ENCODE results near the gene GLRB.
"Not testable (repeated sequence)": the region's sequence is repeated elsewhere in the genome, so short reads cannot be mapped to it uniquely, and the experiment has no call there.

GLRB gene
- 0 to 0.13 (median 0.03) reads per million in 18 experiments for total RNA-seq

DNA sequence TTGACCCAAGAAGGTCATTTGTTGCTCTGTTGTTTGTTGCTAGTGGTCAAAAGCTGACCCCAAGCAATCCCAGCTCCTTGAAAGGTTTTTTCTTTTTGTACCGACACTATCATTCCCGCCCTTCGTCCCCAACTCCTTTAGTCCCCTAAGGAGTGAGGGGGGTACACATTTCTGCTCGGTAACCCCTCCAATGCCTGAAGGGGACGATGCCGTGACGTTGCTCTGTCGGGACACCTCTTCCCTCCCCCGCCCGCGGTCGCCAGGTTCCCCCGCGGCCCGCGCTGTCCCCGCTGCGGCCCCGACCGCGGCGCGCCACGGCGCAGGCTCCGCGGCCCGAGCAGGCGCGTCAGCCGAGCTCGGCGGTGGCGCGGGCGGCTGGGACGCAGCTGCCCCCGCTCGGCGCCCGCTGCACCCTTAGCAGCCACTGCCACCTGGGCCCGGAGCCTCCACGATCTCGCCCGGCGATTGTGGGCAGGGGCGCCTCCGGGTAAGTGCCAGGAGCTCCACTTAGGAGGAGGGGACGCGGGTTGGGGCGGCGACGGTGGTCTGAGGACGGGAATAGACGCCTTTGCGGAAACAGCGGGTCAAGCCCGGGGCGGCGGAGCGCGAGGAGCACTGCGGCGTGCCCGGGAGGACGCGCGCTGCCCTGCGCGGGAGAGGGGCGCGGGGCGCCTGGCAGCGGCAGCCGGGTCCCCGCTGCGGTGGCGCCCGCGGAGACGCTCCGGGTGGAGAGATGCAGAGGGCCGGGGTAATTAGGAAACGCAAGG is at the start of gene GLRB:
Gene GLRB, plus strand, starts transcription at position 340 of the 767 bp plus-strand sequence. CDS start 1,875 bp downstream, outside the sequence.
- DNase-seq = no peak

DNA sequence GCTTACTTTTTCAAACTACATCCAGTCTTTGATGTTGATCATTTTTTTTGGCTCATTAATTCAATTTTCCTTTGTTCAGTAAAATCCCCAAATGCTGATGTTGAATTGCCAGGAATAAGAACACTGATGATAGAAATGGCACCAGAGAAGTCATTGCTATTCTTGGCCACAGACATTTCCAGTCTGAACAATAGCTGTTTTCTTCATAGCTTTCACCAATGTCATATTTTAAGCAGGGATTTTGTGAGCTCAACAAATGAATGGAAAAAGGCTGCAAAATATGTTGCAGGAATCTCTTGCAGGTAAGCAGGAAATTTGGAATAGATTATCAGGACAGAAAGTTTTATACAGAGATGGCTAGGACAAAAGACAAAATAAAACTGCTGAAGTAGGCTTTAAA is 40.5 kb upstream of the GLRB start:
- DNase-seq = no peak

DNA sequence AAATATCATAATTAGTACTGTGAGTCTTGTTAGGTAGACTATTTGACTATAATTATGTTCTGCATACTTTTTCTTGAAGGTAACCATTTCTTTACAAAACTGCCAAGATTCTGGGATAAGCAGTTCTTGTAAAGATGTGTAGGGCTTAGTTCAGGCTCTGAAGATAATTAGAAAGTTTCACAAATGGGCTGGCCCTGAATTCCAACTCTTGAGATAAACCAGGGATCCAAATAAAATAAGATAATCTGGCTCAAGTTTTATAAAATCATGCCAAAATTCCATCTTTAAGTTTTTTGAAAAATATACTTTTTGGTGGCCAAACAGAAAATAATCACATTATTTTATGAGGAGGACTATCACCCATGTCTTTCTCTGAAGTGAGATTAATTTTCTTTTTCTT is 35.5 kb upstream of the GLRB start:
- no peak for DNase-seq

DNA sequence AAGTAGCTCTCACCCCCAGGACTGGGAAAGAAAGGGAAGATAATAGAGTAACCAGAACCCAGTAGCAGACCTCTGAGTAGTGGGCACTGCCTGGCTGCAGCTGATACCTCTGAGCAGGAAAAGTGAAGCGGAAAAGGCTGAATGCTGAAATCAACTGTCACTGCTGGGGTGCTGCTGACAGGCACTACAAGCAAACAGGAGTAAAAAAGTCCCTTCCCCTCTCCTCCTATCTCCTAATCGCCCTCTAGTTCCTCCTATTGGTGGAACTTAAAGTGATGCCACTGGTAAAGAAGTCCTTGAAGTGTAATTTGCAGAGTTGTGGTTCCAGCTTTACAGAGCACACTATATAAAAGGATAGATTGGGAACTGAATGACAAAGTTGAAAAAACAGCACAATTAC is 32.8 kb upstream of the GLRB start:
- DNase-seq = peak; percentile 5 to 30

DNA sequence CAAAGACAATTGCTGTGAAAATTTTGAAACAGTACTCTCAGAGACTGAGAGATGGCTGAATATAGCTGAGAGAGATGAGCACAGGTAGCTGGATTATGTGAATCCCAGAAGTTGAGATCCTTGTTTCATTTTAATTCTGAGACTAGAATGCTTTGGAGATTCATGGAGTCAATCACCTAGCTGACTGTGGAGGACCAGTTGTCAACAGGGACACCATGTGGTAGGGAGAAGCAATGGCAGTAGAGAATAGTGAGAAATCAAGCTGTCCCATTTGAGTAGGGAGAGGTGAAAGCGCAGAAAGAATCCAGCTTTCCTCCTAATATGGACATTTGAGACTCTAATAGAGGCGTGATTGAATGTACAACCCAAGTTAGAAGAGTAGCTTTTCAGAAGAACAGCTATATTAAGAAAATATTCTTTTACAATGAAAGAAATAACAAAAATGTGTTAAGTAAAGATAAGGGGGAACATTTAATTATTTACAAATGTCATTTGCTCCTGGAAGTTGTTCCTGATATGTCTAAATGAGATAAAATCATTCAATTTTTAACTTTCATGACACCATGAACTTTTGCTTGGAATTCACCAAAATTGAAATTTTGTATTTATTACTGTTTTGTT is 30.3 kb upstream of the GLRB start:
- peak; percentile 51 to 54 for DNase-seq

DNA sequence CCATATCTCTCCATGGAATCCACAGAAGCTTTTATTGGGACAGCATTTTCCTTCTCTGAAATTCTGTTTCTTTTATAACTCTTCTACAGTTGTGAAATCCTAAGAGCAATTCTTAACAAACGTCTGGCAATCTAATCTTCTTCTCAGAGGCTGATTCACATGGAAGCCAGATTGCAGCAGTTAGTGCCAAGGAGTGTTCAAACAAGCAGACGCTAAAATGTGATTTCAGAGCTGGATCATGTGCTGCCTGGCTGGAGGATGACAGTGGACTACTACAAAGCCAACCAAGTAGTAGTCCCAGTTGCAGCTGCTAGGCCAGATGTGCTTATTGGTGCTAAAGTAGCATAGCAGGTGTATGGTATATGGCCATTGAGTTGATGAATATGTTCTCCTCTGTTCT is 27.7 kb upstream of the GLRB start:
- DNase-seq = no peak

DNA sequence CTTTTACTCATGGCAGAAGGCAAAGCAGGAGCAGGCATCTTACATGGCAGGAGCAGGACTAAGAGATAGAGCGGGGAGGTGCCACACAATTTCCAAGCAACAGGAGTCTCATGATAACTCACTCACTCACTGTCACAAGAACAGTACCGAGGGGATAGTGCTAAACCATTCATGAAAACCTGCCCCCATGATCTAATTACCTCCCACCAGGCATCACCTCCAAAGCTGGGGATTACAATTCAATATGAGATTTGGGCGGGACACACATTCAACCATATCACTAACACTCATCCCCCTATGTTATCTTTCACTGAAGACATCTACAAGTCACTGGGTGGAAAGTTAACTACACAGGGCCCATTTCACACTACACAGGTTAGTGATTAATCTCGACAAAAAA is 25.4 kb upstream of the GLRB start:
- DNase-seq = no peak

DNA sequence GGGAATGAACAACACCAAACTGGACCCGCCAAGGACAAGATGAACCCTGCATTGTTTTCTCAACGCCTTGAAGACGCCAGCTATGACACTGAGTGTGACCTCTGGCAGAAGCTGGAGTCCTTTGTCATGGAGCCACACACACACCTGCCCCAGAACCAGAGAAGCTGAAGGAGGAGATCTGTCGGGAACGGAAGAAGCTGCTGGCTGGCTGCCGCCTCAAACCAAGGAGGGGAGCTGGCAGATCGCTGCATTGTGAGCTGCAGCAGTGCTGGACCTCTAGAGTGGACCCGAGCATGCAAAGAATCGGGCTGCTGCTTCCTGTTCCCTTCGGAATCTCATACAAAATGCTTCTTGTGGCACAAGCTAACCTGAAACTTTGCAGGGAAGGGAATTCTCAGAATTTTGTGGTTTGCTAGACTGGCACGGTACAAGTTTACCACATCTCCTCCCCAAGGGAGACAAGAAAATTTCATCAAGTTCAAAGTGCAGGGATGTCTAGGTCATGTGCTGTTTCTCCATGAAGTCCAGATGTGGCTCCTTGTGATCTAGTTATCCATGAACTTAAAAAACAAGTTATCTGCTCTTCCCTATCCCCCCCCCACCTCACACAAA is 23.4 kb upstream of the GLRB start:
- no peak for DNase-seq

DNA sequence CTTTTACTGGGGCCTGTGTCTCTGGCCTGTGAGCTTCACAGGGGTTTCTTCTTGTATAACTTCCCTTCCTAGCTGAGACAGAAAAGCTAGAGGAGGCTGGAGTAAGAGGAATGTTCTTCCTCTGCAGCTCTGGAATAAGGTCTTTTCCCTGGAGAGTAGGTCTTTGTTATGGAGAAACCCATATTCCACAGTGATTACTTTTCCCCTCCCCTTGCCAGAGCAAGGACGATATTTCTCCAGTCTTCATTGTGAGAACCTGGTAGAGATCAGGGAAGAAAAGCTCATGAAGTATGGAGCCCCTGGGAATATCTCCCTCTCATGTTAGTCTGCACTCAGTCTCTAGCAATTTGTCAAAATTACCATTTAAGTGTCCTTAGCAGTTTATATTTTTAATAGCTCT is 18.7 kb upstream of the GLRB start:
- DNase-seq = no peak

DNA sequence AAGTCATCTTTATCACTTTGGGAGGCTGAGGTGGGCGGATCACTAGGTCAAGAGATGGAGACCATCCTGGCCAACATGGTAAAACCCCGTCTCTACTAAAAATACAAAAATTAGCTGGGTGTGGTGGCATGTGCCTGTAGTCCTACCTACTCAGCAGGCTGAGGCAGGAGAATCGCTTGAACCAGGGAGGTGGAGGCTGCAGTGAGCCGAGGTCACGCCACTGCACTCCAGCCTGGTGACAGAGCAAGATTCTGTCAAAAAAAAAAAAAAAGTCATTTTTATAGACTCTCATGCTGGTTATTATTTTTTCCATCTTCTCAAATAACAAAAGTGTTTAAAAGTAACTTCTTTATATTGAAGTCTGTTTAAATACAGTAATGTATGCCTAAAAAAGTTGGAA is 17.1 kb upstream of the GLRB start:
- not testable (repeated sequence) for DNase-seq

DNA sequence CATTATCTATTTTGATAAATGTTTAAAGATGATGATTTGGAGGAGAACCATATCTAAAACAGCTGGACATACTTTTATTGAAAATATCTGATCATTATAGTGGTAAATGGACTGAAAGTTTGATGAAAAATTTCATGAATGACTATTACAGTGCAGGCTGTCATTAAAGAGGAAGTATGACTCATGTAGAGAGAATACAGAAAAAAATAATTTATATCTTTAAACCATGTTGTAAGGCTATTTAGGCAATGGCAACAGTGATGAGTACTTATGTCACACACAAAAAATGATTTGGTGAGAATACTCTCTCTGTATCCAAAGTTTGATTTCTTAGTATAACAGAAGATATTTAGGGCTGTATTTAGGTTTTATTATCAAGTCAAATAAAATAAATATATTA is 3.9 kb upstream of the GLRB start:
- peak in 1 of 2 donors; percentile 42 for DNase-seq

DNA sequence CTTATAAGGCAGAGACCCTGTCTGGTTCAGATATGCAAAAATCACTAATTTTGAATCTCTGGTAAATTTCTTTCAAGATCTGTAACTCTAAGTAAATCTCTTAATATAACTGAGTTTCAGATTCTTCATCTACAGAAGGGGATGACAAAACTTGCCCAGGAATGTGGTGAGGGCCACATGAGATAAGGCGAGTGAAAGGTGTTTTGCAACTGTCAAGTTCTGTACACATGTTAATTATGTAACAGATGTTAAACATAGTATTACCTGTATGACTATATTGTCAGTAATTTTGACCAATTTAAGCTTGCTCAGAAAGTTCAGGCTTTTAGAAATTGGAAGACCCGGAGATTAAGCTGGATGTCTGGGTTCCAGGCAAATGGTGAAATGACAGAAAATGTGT is 549 bp upstream of the GLRB start:
- DNase-seq = no peak

DNA sequence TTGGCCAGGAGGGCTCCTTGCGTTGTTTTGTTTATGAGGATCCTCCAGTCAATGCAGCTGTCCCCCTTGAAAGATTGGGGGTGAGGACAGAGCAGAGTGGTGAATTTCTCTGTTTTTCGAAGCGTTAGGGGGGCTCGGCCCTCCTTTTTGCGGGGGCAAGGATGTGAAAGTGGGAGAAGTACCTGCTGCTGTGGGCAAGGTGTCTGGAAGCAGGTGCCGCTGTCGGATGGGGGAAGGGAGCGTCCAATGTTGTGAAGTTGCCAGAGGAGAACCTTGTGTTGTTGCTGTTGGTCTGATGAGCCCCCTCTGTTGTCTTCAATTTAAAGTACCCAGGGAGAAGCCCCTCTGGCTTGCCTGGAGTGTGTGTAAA is 613 bp downstream of the GLRB start:
- no peak for DNase-seq

DNA sequence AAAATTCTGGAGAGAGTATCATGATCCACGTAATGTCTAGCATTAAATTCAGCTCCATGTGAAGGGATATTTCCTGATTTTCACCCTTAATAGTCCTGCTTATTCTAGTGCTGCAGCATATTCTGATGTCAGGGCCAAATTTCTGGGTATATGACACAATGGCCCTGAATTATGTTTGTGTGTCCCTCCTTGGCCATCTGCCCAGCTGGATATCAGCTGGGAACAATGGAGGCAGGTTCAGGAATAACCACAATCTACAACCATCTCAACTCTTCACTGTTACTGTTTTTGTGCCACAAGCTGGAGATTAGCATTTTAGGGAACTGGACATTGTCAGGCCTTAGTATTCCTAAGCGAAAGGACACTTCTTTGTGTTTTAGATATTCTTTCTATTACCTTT is 3.5 kb downstream of the GLRB start:
- no peak for DNase-seq

DNA sequence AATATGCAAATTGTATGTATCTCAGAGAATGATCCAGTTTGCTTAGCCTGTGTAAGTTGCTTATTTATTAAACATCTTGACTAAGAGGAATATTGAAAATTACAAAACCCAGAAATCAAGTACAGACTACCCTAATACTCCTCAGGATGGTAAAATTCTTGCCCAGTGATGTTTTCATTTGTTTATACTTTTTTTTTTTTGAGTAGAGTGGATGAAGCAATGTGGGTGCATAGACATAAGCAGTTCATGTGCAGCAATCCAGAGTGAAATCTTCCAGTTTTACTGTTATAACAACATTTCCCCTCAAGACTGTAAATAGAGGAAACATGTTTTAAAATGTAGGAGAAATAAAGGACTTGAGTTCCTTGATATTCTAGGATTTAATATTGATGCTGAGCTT is 4.7 kb downstream of the GLRB start:
- DNase-seq = no peak

DNA sequence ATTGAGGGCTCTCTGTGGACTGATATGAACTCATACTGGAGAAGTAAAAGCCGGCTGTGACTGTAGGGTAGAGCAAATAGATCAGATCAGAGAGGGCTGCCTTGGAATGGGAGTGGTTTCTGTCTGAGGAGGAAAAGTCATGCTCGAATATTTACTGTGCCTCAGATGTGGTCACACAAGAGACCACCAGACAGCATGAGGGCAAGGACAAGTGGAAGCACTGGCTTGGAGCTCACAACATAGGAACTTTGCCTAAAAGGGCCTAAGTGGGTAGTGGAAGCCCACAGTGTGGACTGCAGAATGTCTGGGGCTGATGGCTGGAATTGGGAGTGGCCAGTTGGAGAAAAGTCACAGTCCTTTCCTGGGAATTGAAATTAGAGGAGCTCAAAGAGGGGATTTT is 19.8 kb downstream of the GLRB start:
- DNase-seq = no peak

DNA sequence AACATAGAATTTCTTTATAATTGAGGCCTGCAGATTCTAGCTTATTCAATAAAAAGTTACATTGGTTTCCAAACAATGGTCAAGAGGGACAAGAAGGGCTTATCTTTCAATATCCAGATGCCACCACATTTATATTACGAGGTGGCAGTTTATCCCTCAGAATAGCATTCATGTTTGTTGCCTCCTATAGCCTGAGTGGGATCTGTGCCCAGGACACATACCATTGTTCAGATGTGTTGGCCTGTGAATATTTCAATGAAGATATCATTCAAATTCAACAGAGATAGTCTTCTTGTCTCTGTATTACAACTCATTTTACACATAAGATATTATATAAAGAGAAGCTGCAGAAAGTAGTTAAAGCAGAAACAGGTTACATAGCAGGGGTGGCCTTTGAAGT is 20.5 kb downstream of the GLRB start:
- no peak for DNase-seq

DNA sequence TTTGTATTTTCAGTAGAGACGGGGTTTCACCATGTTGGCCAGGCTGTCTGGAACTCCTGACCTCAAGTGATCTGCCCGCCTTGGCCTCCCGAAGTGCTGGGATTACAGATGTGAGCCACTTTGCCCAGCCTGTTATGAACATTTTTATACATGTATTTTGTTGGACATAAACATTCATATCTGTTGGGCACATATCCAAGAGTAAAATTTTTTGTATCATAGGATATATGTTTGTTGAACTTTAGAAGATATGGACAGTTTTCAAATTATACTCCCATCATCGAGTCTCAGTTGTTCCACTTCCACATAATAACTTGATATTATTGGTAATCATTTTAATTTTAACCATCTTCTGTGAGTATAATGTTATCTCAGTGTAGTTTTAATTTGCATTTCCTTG is 23.6 kb downstream of the GLRB start:
- DNase-seq = no peak

DNA sequence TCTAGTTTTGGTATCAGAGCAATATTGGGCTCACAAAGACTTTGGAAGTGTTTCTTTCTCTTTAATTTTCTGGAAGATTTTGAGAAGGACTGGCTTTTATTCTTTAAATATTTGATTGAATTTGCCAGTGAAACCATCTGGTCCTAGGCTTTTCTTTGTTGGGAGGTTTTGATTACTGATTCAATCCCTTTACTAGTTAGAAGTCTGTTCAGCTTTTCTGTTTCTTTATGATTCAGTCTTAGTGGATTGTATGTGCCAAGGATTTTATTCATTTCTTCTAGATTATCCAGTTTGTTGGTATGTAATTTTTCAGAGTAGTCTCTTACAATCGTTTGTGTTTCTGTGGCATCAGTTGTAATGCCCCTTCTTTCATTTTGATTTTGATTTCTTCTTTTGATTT is 28.6 kb downstream of the GLRB start:
- DNase-seq = no peak

DNA sequence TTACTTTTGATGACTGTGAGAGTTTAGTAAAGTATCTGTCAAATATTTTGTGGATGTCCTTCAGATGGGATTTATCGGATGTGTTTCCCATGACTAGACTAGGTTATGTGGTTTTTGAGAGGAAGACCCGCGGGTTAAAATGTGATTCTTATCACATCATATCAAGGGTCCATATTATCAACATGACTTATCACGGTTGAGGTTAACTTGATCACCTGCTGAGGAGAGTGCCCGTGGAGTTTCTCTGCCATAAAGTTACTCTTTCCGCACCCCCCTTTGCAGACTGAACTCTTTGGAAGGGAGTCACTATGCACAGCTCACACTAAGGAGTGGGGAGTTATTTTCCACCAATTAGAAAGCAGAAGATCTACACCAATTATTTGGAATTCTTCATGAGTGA is 38.7 kb downstream of the GLRB start:
- no peak for DNase-seq

DNA sequence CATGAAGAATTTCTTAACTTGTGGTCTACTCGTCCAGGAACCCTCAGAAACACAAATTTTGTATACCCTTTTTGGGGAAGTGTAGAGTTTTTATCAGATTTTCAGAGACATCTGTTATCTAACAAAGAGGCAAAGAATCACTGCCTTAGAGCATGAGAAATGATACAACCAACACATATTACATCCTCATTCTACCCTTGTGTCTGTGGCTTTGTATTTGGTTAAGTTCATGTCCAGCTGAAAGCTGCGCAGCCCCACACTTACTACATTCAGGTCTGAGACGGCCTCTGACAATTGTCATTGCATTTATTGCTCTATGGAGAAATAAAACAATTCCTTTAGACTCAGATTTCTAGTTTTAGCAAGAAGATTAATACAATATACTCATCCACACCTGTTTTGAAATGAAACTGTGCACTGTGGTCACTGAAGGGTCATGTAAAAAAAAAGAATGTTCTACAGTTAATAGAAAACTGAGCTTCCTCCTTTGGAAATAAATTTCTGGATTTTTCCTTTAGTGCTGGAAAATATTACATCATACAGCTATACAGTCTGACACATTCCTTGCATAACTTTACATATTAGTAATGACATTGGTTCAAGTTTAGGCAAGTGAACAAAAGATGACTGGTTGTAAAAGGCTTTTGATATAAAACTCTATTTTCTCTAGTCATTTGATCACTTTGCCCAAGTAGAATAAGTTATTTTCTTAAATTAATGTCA is 39.8 kb downstream of the GLRB start:
- DNase-seq = no peak

DNA sequence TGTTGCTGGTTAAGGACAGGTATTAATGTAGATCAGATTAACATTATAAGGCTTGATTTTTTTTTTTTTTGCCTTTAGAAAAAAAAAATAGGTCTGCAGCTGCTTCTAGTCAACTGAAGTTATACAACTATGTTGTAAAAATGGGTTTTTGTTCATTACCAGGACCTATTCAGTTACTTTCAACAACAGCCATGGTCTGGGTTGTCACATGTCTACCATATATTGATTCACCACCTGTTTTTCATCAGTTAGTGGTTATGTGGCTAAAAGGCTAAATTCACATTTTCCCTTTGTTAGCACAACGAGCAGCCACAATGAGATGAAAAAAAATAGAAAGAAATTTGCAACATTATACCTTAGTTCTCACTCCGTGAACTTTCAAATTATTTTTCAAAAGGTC is 45.5 kb downstream of the GLRB start:
- DNase-seq = no peak

DNA sequence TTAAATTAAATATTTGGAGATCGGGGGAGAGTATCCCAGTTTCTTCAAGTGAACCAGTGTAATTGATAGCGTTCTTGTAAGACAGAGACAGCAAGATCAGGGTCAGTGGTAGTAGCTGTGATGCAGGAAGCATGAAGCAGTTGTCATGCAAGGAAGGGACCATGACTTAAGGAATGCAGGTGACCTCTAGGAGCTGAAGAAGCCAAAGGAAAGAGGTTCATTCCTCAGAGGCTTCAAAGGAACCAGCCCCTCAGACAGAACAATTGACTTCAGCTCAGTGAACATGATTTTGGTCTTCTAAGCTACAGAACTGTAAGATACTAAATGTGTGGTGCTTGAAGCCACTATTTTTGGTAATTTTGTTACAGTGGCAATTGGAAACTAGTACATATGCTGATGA is 51.6 kb downstream of the GLRB start:
- no peak for DNase-seq

DNA sequence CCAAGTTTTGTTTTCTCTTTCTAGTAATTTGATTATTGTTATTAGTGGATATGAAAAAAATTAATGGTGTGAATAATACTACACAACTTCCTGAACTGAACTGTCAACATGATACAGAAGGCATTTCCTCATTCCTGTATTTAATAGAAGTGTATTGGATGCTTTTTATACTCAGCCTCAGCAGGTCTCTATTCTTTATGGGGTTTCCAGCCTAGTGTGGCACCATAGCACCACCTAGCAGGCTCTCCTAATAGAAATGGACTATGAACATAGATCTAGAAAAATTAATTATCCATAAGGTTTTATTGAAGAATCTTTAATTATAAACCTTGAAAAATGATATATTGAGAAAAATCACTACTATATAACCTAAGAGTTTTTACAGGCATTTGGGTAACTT is 52.4 kb downstream of the GLRB start:
- no peak for DNase-seq

All from inflammatory macrophage (primary cell).